PC-9 (cell line): ENCODE data around the gene ANKZF1.

ENCODE experiments used
- CTCF ChIP-seq: fragments of 200-600 bp; sonication (generic); conservative IDR thresholded peaks from 2 replicates; pipeline ENCODE4 v1.6.1; 2017; ENCODE audit warnings: mixed run types, antibody characterized with exemption, mild to moderate bottlenecking, moderate library complexity
- EZH2 ChIP-seq: fragments of 200-600 bp; sonication (generic); IDR thresholded peaks from 2 replicates; pipeline ENCODE4 v1.8.0; 2017; ENCODE audit warnings: antibody characterized with exemption, low read depth

DNA sequence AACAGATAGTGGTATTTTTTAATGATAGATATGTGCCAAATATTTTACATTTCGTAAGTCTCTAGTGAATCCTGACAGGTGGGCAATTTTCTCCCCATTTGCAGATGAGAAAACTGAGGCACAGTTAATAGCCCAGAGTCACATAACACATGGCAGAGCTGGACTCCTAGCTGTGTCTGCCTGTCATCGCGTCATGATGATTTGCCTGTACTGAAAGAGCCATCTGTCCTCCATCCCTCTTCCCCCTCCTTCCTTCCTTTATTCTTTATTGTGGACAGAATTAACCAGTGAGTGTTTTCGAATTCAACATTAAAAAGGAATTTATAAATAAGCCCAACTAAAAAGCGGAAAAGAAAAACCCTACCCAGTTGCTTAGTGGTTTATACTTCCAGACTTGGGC lies 52.8 kb downstream of the ANKZF1 start:
- TF ChIP-seq CTCF (no peak), EZH2 (no peak)
